GM12878 (cell line): ENCODE measurements around the gene SEC11C.

Experiments used
- MXI1 ChIP-seq: fragments of 150-350 bp; IDR thresholded peaks from 2 replicates; pipeline ENCODE4 v1.6.1; 2011; ENCODE audit warnings: low read depth, mild to moderate bottlenecking, inconsistent platforms, low read length, improper control_type of control experiment
- ZNF217 ChIP-seq: fragments of 450-650 bp; IDR thresholded peaks from 2 replicates; pipeline ENCODE4 v1.6.1; 2017; ENCODE audit warnings: antibody characterized with exemption, mild to moderate bottlenecking
- TF ChIP-seq, protein P1 (sequence below), 3 experiments: IDR thresholded peaks in 2 of 3; conservative IDR thresholded peaks in 1 of 3; 2 replicates each; pipeline ENCODE4 v1.5.1; 2011; ENCODE audit warnings: low read depth in 3 of 3, low read length in 3 of 3, mild to moderate bottlenecking in 3 of 3, control low read depth in 2 of 3, moderate library complexity in 2 of 3, inconsistent platforms in 1 of 3, mixed read lengths in 1 of 3; ENCODE audit not compliant: control insufficient read depth in 2 of 3, insufficient read depth in 1 of 3; ENCODE audit errors: extremely low read depth in 1 of 3

DNA sequence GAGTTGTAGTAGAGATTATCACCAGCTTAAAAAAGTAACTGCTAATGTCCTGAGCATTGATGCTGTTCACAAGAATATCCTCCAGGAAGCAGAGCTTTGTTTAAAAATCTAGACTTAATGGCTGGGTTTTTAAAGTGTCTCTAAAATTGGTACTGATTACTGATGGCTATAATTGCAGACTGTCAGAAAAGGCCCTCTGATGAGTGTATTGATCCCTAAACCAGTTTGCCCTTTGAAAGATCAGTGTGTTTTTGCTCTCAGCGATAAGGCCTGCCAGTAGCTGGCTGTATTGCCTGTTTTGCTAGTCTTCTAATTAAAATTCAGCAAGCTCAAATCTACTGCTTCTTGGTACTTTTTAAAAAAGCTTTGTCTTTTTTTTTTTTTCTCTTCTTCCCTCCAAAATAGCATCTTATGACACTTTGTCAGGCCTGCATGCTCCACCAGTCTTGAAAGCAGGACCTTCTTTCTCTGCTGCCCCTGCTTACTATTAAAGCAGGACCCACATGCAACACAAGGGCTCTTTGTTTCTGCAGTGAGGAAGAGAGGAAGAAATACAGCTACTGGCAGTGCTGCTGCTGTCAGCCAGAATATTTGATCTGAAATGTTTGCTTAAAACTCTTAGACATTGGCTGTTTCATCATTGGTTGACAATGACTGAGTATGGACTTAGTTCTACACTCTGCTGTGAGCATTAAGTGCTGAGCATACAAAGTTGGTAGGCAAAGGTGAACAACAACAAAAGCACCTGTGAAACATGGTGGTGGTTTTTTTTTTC lies 1.8 kb downstream of the SEC11C start:
- TF ChIP-seq MXI1 (no peak), ZNF217 (no peak)
- TF ChIP-seq, protein P1, sequence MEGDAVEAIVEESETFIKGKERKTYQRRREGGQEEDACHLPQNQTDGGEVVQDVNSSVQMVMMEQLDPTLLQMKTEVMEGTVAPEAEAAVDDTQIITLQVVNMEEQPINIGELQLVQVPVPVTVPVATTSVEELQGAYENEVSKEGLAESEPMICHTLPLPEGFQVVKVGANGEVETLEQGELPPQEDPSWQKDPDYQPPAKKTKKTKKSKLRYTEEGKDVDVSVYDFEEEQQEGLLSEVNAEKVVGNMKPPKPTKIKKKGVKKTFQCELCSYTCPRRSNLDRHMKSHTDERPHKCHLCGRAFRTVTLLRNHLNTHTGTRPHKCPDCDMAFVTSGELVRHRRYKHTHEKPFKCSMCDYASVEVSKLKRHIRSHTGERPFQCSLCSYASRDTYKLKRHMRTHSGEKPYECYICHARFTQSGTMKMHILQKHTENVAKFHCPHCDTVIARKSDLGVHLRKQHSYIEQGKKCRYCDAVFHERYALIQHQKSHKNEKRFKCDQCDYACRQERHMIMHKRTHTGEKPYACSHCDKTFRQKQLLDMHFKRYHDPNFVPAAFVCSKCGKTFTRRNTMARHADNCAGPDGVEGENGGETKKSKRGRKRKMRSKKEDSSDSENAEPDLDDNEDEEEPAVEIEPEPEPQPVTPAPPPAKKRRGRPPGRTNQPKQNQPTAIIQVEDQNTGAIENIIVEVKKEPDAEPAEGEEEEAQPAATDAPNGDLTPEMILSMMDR (IDR thresholded peaks at IDR 0.05 in 2 of 3, conservative IDR thresholded peaks at IDR 0.05 in 1 of 3; ENCODE audit: control insufficient read depth in 2 of 3, extremely low read depth in 1 of 3, insufficient read depth in 1 of 3, low read depth in 3 of 3, low read length in 3 of 3) = no peak
